Stimulated activated naive B cell treated with anti-CD40 and anti-IgM and Interleukin-4, amounts not matched to agents 10 μg/mL and 1 μg/mL and 100 μg/mL, for 72 hours (primary cell): ENCODE measurements around the gene RNF121.

ENCODE experiments used
- ATAC-seq, 2 donors: fragments of 150-1000 bp; cut with Tn5 transposase; replicated peaks; 2 replicates each; pipeline ENCODE4 v1.10.0; 2021; ENCODE audit warnings: moderate library complexity in 1 of 2
- DNase-seq: peaks from one replicate; pipeline ENCODE4 v3.0.0; 2021
- H3K27ac Mint-ChIP-seq: one replicate; pipeline ENCODE4 v1.8.0; 2022; ENCODE audit warnings: mild to moderate bottlenecking, mixed read lengths
- H3K27me3 Mint-ChIP-seq, 2 donors: one replicate each; pipeline ENCODE4 v1.8.0; 2022; ENCODE audit warnings: mixed read lengths in 2 of 2
- H3K36me3 Mint-ChIP-seq, 2 donors: one replicate each; pipeline ENCODE4 v1.8.0; 2022; ENCODE audit warnings: mixed read lengths in 2 of 2, mild to moderate bottlenecking in 1 of 2
- H3K4me1 Mint-ChIP-seq, 2 donors: one replicate each; pipeline ENCODE4 v1.8.0; 2022; ENCODE audit warnings: mixed read lengths in 2 of 2, mild to moderate bottlenecking in 1 of 2
- H3K4me3 Mint-ChIP-seq, 2 donors: one replicate each; pipeline ENCODE4 v1.8.0; 2022; ENCODE audit warnings: mild to moderate bottlenecking in 2 of 2, mixed read lengths in 2 of 2, moderate library complexity in 1 of 2
- H3K9me3 Mint-ChIP-seq, 2 donors: one replicate each; pipeline ENCODE4 v1.8.0; 2022; ENCODE audit warnings: mixed read lengths in 2 of 2, mild to moderate bottlenecking in 1 of 2

Gene RNF121

GRCh38 chr11:72037554-72038311 is 108.9 kb downstream of the RNF121 start:
- Mint-ChIP-seq H3K27ac (no peak overlapping the region), H3K27me3 (no peaks in the 10 kb centered on the region), H3K4me3 (no peak overlapping the region), H3K9me3 (no peaks in the 10 kb centered on the region), H3K36me3 (peaks cover 12 to 17% of the 10 kb centered on the region in 2 donors), H3K4me1 (peaks cover 21 to 24% of the 10 kb centered on the region in 2 donors)
- ATAC-seq (no peak), DNase-seq (no peak)

GRCh38 chr11:72038491-72038890 is 109.6 kb downstream of the RNF121 start:
- ATAC-seq (no peak), DNase-seq (no peak)
- peaks cover 12 to 21% of the 10 kb centered on the region in 2 donors for H3K36me3 Mint-ChIP-seq
- H3K4me3 Mint-ChIP-seq = no peak overlapping the region
- no peak overlapping the region for H3K27ac Mint-ChIP-seq
- H3K27me3 Mint-ChIP-seq = no peaks in the 10 kb centered on the region
- no peaks in the 10 kb centered on the region for H3K9me3 Mint-ChIP-seq
- H3K4me1 Mint-ChIP-seq = peaks cover 16 to 25% of the 10 kb centered on the region in 2 donors

GRCh38 chr11:72039031-72039855 is 110.4 kb downstream of the RNF121 start:
- Mint-ChIP-seq H3K27me3 (no peaks in the 10 kb centered on the region), H3K4me3 (no peak overlapping the region), H3K9me3 (no peaks in the 10 kb centered on the region), H3K36me3 (peaks cover 12 to 21% of the 10 kb centered on the region in 2 donors), H3K4me1 (peaks cover 16 to 25% of the 10 kb centered on the region in 2 donors), H3K27ac (no peak overlapping the region)
- no peak for ATAC-seq
- no peak for DNase-seq

- no peak for DNase-seq
- peaks cover 10 to 19% of the 10 kb centered on the region in 2 donors for H3K36me3 Mint-ChIP-seq
- no peak overlapping the region for H3K4me3 Mint-ChIP-seq
- no peak for ATAC-seq
- no peaks in the 10 kb centered on the region for H3K9me3 Mint-ChIP-seq
- H3K27me3 Mint-ChIP-seq = no peaks in the 10 kb centered on the region
- H3K27ac Mint-ChIP-seq = no peak overlapping the region
- H3K4me1 Mint-ChIP-seq = peaks cover 16 to 27% of the 10 kb centered on the region in 2 donors
Observed at GRCh38 chr11:72039856-72040401, 111.1 kb downstream of the RNF121 start.

- ATAC-seq = peak; percentile 59 to 61
- no peaks in the 10 kb centered on the region for H3K27me3 Mint-ChIP-seq
- no peak overlapping the region for H3K4me3 Mint-ChIP-seq
- H3K4me1 Mint-ChIP-seq = peaks cover 12 to 27% of the 10 kb centered on the region in 2 donors
- H3K36me3 Mint-ChIP-seq = peaks cover 4 to 13% of the 10 kb centered on the region in 2 donors
- peak; percentile 43 for DNase-seq
- no peaks in the 10 kb centered on the region for H3K9me3 Mint-ChIP-seq
- no peak overlapping the region for H3K27ac Mint-ChIP-seq
Observed at GRCh38 chr11:72040491-72041363, 111.9 kb downstream of the RNF121 start.

GRCh38 chr11:72041364-72042063 is 112.7 kb downstream of the RNF121 start:
- peaks cover 4 to 12% of the 10 kb centered on the region in 2 donors for H3K36me3 Mint-ChIP-seq

GRCh38 chr11:72042064-72042745 is 113.4 kb downstream of the RNF121 start:
- H3K9me3 Mint-ChIP-seq = no peaks in the 10 kb centered on the region
- no peak overlapping the region for H3K27ac Mint-ChIP-seq
- ATAC-seq = no peak
- H3K36me3 Mint-ChIP-seq = peaks cover 4 to 8% of the 10 kb centered on the region in 2 donors
- DNase-seq = no peak
- H3K27me3 Mint-ChIP-seq = no peaks in the 10 kb centered on the region
- peaks cover 0 to 18% of the 10 kb centered on the region in 2 donors for H3K4me1 Mint-ChIP-seq
- no peak overlapping the region for H3K4me3 Mint-ChIP-seq

More at GRCh38 chr11:72041364-72042063, 112.7 kb downstream of the RNF121 start:
- ATAC-seq (peak; percentile 59 to 60), DNase-seq (no peak)
- no peak overlapping the region for H3K4me3 Mint-ChIP-seq
- peaks cover 5 to 25% of the 10 kb centered on the region in 2 donors for H3K4me1 Mint-ChIP-seq
- no peaks in the 10 kb centered on the region for H3K9me3 Mint-ChIP-seq
- H3K27me3 Mint-ChIP-seq = no peaks in the 10 kb centered on the region
- no peak overlapping the region for H3K27ac Mint-ChIP-seq

GRCh38 chr11:72045849-72046248 is 117.0 kb downstream of the RNF121 start:
- Mint-ChIP-seq H3K9me3 (no peaks in the 10 kb centered on the region), H3K27me3 (no peaks in the 10 kb centered on the region), H3K4me3 (no peak overlapping the region), H3K27ac (no peak overlapping the region), H3K36me3 (peaks cover 12 to 15% of the 10 kb centered on the region in 2 donors), H3K4me1 (peaks cover 0 to 16% of the 10 kb centered on the region in 2 donors)
- DNase-seq (no peak), ATAC-seq (no peak)
